NCI-H1092 (cell line): ENCODE results near the gene LCP2.

Experiments
- DNase-seq: peaks from one replicate; lab custom pipeline; 2025; lab: John Stamatoyannopoulos, UW

Gene LCP2

GRCh38 chr5:170216257-170216864 is 81.2 kb downstream of the LCP2 start:
- DNase-seq, result peak; percentile 1

- no peak for DNase-seq
Measured at GRCh38 chr5:170211575-170212334, 85.8 kb downstream of the LCP2 start.

GRCh38 chr5:170206958-170207357 is 90.6 kb downstream of the LCP2 start:
- no peak for DNase-seq

GRCh38 chr5:170206216-170206615 is 91.4 kb downstream of the LCP2 start:
- no peak for DNase-seq

- no peak for DNase-seq
Measured at GRCh38 chr5:170204202-170204601, 93.4 kb downstream of the LCP2 start.

GRCh38 chr5:170202117-170202516 is 95.5 kb downstream of the LCP2 start:
- DNase-seq, result no peak

- DNase-seq, result no peak
Measured at GRCh38 chr5:170201311-170201710, 96.3 kb downstream of the LCP2 start.

GRCh38 chr5:170200876-170201275 is 96.7 kb downstream of the LCP2 start:
- DNase-seq, result no peak
